ENCODE data around the gene ZBTB21.

GRCh38 chr21:42010507-42011495 is 641 bp upstream of the ZBTB21 start:
- TF ChIP-seq GABPA (IDR thresholded peaks at IDR 0.05; ENCODE audit: borderline replicate concordance, insufficient read depth, low read length) (0 out of 2 replicates have a peak, but pooled peaks have one; percentile 24), CHD2 (IDR thresholded peaks at IDR 0.05; ENCODE audit: low read length) (no peak), EP300 (IDR thresholded peaks at IDR 0.05; ENCODE audit: borderline replicate concordance in 1 of 2, low read depth in 2 of 2, low read length in 2 of 2) (no peak), EZH2 (IDR thresholded peaks at IDR 0.05; ENCODE audit: low read depth, low read length, severe bottlenecking) (peak; percentile 46), POLR2AphosphoS5 (IDR thresholded peaks at IDR 0.05; ENCODE audit: low read depth, low read length) (no peak; the same call in 1 of the 2 replicates), CTCF (IDR thresholded peaks at IDR 0.05; ENCODE audit: control extremely low read depth in 1 of 3, insufficient read depth in 1 of 3, low read depth in 1 of 3, low read length in 3 of 3) (no peak), CHD7 (IDR thresholded peaks at IDR 0.05; ENCODE audit: insufficient replicate concordance, low read length) (no peak), POLR2A (IDR thresholded peaks at IDR 0.05; ENCODE audit: control extremely low read depth in 1 of 2, low read depth in 2 of 2, low read length in 2 of 2) (no peak; a peak in 1 of 3 replicates), RXRA (IDR thresholded peaks at IDR 0.05; ENCODE audit: insufficient read depth, low read depth, low read length) (no peak)
